GM10847 (cell line): Measurements from ENCODE around the gene GNG8.

Experiments
- POLR2A ChIP-seq: IDR thresholded peaks from 2 replicates; pipeline ENCODE4 v1.6.1; 2011; ENCODE audit not compliant: insufficient read length; ENCODE audit errors: extremely low read depth

Gene GNG8

GRCh38 chr19:46626446-46626845 lies 9.6 kb downstream of the GNG8 start:
- no peak for TF ChIP-seq POLR2A

- no peak for TF ChIP-seq POLR2A
These were observed 10.3 kb downstream of the GNG8 start for GRCh38 chr19:46625731-46626130.

- TF ChIP-seq POLR2A = peak; percentile 30
These were observed 10.9 kb downstream of the GNG8 start, which contains the start of gene PTGIR for GRCh38 chr19:46624958-46625661. TSS of gene PTGIR (minus strand) at chr19:46625089. CDS start at chr19:46624225, 864 bp downstream.

- TF ChIP-seq POLR2A = no peak
These were observed 12.0 kb downstream of the GNG8 start for GRCh38 chr19:46623915-46624502.

GRCh38 chr19:46622118-46622446 lies 13.9 kb downstream of the GNG8 start:
- TF ChIP-seq POLR2A = no peak

GRCh38 chr19:46621191-46622117 lies 14.5 kb downstream of the GNG8 start:
- TF ChIP-seq POLR2A = no peak

GRCh38 chr19:46620716-46621115 lies 15.3 kb downstream of the GNG8 start:
- TF ChIP-seq POLR2A = no peak

GRCh38 chr19:46620267-46620666 lies 15.7 kb downstream of the GNG8 start:
- no peak for TF ChIP-seq POLR2A

- TF ChIP-seq POLR2A = no peak
These were observed 17.3 kb downstream of the GNG8 start for GRCh38 chr19:46618670-46619231.

GRCh38 chr19:46617601-46618000 lies 18.4 kb downstream of the GNG8 start:
- TF ChIP-seq POLR2A = no peak

- no peak for TF ChIP-seq POLR2A
These were observed 19.2 kb downstream of the GNG8 start for GRCh38 chr19:46616631-46617322.

- TF ChIP-seq POLR2A = no peak
These were observed 20.0 kb downstream of the GNG8 start for GRCh38 chr19:46615966-46616365.

- TF ChIP-seq POLR2A = no peak
These were observed 21.8 kb downstream of the GNG8 start for GRCh38 chr19:46614114-46614722.

- TF ChIP-seq POLR2A = no peak
These were observed 22.5 kb downstream of the GNG8 start for GRCh38 chr19:46613525-46613924.

GRCh38 chr19:46611776-46612175 lies 24.2 kb downstream of the GNG8 start:
- TF ChIP-seq POLR2A = no peak
